ENCODE data around the gene HDGFL3. TPM values are rescaled to one million over a fixed set of nuclear protein-coding genes. Genes with fewer than 3 reads are reported as not detected.
"Not testable (repeated sequence)": the region's sequence is repeated elsewhere in the genome, so short reads cannot be mapped to it uniquely, and the experiment has no call there.

The HDGFL3 gene
- total RNA-seq, 1 experiment from 2014 or later: 72.3 TPM

DNA sequence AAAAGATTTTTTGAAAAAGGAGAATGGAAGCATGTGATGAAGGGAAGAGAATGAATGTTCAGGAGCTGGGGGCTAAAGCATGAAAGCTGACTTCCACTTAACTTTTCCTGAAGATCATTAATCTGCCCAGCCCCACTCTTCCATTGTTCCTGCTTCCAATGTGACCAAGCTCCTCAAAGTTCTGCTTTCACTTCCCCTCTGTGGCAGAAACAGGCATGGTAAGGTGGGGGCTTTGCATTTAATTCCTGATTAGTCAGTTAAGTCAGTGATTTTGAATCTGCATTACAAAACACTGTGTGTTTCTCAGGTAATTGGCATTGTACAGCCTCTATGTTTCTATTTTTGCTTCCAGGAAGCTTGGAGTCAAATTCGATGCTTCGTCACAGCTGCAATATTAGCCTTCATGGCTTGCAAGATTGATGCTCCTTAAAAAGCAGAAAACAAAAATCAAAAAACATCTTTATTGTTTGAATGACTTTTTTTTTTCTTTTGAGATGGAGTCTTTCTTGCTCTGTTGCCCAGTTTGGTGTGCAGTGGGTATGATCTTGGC, 107.5 kb downstream of the HDGFL3 start:
- no peak for DNase-seq (ENCODE audit: low spot score)

DNA sequence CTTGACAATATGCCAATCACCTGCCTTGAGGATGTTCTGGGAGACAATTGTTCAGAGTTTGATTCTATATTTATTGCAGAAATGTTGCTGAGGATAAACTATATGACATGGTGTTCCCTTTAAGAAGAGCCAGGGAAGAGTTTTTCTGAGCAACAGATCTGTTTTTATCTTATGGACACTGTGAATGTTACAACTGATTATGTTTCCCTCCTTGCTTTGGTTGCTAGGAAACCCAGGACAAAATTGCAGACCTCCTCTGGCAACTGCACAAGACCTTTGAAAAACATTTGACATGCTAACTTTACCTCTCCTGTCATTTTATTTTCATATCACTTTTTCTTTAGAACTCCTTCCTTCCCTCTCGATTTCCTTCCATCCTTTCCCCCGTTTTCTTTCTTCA, 108.3 kb downstream of the HDGFL3 start:
- DNase-seq (ENCODE audit: low spot score): no peak

DNA sequence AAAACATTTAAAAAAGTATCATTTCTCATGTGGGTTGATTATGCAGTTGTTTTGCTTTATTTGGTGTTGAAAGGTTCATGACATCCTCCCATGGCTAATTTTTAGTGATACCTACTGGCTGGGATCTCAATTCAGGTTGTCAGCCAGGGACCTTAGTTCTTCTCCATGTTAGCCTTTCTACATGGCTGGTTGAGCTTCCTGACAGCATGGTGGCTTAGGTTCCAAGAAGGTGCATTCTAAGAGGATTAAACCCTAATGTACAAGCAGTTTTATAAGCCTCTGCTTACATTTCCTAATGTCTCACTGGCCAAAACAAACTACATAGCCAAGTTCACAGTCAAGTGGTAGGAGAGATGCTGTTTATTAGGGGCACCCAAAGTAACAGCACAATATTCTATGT, 109.5 kb downstream of the HDGFL3 start:
- DNase-seq (ENCODE audit: low spot score): no peak

DNA sequence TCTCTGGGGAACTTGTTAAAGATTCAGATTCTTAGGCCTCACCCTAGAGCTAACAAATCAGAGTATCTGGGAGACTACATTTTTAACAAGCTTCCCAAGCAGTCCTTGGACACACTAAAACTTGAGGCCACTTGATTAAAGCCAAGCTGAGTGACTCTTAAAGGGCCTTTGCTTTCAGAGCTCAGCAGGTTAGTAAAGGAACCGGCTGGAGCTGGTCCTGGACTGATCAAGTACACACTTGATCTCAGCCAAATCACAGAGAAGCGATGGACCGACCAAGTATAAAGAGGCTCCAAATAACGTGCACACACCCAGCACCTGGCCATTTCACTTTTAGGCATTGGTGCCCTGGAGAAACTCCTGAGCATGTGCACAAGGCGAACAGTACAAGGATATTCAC, 113.0 kb downstream of the HDGFL3 start:
- no peak for DNase-seq (ENCODE audit: low spot score)

DNA sequence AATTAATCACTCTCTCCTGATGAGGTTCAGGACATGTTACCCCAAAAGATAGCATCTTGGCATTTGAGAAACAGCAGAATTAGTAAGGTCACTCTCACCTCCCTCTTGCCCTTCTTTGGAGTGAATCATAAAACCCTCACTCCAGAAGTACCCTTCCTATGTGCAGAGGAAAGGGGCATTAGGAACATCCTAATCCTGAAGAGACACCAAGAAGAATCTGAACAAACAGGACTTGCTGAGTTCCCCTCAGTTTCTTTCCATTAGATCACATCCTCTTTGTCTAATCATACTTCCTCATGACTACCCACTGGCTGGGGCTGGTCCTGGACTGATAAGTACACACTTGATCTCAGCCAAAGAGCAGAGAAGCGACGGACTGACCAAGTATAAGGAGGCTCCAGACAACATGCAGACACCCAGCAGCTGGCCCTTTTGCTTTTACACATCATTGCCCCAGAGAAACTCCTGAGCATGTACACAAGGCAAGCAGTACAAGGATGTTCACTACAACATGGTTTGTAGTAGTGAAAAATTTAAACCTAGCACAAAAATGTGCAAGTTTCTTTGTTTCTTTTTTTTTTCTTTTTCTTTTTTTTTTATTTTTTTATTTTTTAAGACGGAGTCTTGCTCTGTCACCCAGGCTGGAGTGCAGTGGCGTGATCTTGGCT, 115.2 kb downstream of the HDGFL3 start:
- no peak for DNase-seq (ENCODE audit: low spot score)

GRCh38 chr15:83091965-83092308, 115.7 kb downstream of the HDGFL3 start:
- DNase-seq (ENCODE audit: low spot score): not testable (repeated sequence)

DNA sequence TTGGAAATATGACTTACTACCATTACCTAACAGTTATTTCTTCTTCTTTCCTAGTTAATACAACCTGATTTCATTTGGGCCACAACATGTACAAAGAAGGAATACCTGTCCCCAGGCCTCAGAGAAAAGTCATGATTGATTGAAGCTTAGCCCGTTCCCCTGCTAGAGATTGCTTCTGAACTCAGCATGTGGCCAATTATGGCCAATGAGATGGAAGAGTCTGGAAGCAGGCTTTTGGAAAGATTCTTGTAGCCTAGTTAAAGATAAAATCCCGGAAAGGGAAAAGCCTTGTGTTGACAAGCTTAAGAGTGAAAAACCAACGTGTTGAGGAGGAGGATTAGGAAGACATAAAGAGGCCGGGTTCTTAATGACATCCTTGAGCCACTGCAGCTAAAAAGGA, 117.2 kb downstream of the HDGFL3 start:
- no peak for DNase-seq (ENCODE audit: low spot score)

DNA sequence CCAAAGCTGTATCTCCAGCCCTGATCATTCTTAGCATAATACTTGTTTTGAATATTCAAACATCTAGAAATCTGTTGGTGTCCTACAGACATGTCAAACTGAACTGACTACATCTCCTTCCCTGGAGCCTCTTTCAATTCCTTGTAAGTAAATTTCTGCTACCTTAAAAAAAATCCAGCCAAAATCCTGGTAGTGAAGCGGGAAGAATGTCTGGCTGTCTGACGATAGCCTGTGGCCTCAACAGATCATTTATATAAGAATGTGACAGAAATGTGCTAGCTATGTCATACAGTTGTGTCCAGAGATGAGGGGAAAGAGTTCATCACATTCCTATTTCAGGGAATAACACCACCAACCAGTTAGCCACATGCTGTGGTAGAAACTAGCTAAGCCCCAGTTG, 118.7 kb downstream of the HDGFL3 start:
- DNase-seq (ENCODE audit: low spot score): no peak

DNA sequence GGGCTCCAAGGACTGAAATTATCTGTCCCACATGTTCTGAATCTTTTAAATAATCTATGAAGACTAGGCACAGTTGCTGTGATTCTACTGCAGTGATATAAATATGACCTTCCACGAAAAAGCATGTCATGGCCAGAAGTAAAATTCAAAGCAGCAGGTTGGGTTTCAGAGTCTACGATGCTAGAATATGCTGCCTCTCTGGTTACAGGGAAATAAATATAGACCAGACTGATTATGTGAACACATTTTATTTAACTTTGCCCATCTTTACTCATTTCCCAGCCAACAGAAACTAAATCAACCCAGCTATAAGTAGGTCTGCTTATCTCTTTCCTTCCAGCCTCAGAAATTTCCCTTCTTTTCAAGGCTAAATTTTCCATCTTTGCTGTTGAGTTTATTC, 120.0 kb downstream of the HDGFL3 start:
- DNase-seq (ENCODE audit: low spot score): no peak

- DNase-seq (ENCODE audit: low spot score): not testable (repeated sequence)
Observed at GRCh38 chr15:83085864-83086552, 121.6 kb downstream of the HDGFL3 start.

GRCh38 chr15:83085461-83085860, 122.2 kb downstream of the HDGFL3 start:
- not testable (repeated sequence) for DNase-seq (ENCODE audit: low spot score)

GRCh38 chr15:83082730-83083386, 124.8 kb downstream of the HDGFL3 start:
- no peak for DNase-seq (ENCODE audit: low spot score)

- no peak for DNase-seq (ENCODE audit: low spot score)
Observed at GRCh38 chr15:83081256-83082014, 126.2 kb downstream of the HDGFL3 start.

- DNase-seq (ENCODE audit: low spot score): no peak
Observed at GRCh38 chr15:83078712-83079111, 128.9 kb downstream of the HDGFL3 start.

Other genes with a start within 250 kb of the HDGFL3 start
- gene RAMAC, start 221.6 kb downstream of the HDGFL3 start, total RNA-seq (2014; rRNA removed; shearing (Covaris generic)): 43.0 and 46.2 TPM in 2 replicates
- gene C15orf40, start 196.2 kb downstream of the HDGFL3 start, total RNA-seq (2014; rRNA removed; shearing (Covaris generic)): 11.7 and 15.7 TPM in 2 replicates
- gene BTBD1, start 140.6 kb downstream of the HDGFL3 start, total RNA-seq (2014; rRNA removed; shearing (Covaris generic)): 92.6 and 99.4 TPM in 2 replicates
- 0.14 TPM in 1 of 2 replicates, not detected in the other for gene TM6SF1, start 100.2 kb downstream of the HDGFL3 start, total RNA-seq (2014; rRNA removed; shearing (Covaris generic))
- gene BNC1, start 76.8 kb upstream of the HDGFL3 start, total RNA-seq (2014; rRNA removed; shearing (Covaris generic)): 0.03 and 0.17 TPM in 2 replicates
- 0.74 TPM in 1 of 2 replicates, not detected in the other for gene SH3GL3, start 239.5 kb upstream of the HDGFL3 start, total RNA-seq (2014; rRNA removed; shearing (Covaris generic))